Psoas muscle (tissue), 8 donors: ENCODE measurements around the gene SMARCD2. TPM values are rescaled to one million over a fixed set of nuclear protein-coding genes. Genes with fewer than 3 reads are reported as not detected.

Experiments used
- ATAC-seq, 4 donors: fragments of 200-7000 bp; cut with Tn5 transposase; one replicate each; pipeline ENCODE4 v1.9.1; 2020; ENCODE audit warnings: moderate library complexity in 3 of 4, mild to moderate bottlenecking in 2 of 4
- DNase-seq, 2 donors: peaks; one replicate each; pipeline ENCODE4 v3.0.0-alpha.2; 2020
- H3K27ac ChIP-seq: fragments of 200-600 bp; one replicate; pipeline ENCODE4 v1.8.0; 2022
- H3K27me3 ChIP-seq, 3 donors: fragments of 200-600 bp in 1 of 3; one replicate each; pipeline versions ENCODE4 v1.6.1 to v1.8.0; 2013 to 2022; ENCODE audit warnings: low read length in 2 of 3, mild to moderate bottlenecking in 2 of 3, moderate library complexity in 1 of 3; ENCODE audit not compliant: insufficient read depth in 3 of 3
- H3K36me3 ChIP-seq, 2 donors: fragments of 200-600 bp in 1 of 2; one replicate each; pipeline versions ENCODE4 v1.6.1 to v1.8.0; 2013 to 2022; ENCODE audit warnings: low read depth in 1 of 2, mild to moderate bottlenecking in 1 of 2, moderate library complexity in 1 of 2; ENCODE audit not compliant: insufficient read depth in 1 of 2
- H3K4me1 ChIP-seq: fragments of 200-600 bp; one replicate; pipeline ENCODE4 v1.8.0; 2022
- H3K4me3 ChIP-seq: fragments of 200-600 bp; one replicate; pipeline ENCODE4 v1.8.0; 2022; ENCODE audit warnings: mild to moderate bottlenecking
- H3K9me3 ChIP-seq: fragments of 200-600 bp; one replicate; pipeline ENCODE4 v1.8.0; 2022
- CTCF ChIP-seq: fragments of 200-600 bp; IDR thresholded peaks from one replicate; pipeline ENCODE4 v1.8.0; 2022; ENCODE audit warnings: antibody characterized with exemption
- WGBS, 3 donors: extraction: QIAGEN DNeasy Blood & Tissue Kit; methylation state at CpG; one replicate each; pipeline versions ENCODE4 v1.1.6 to v1.1.7; 2013; 5-methylcytosine and 5-hydroxymethylcytosine counted together
- intact Hi-C, 2 donors: fragments of 100-400 bp; cut with DNase I; formaldehyde crosslinking; loops; one replicate each; pipeline versions ENCODE4 v1.11.0 to v1.14.2; 2022
- polyA plus RNA-seq, 3 donors: library from polyadenylated mRNA; stranded (reverse); fragments of 200-250 nt; gene quantifications; one replicate each; pipeline ENCODE4 v1.2.3, GENCODE V29; 2013
- total RNA-seq, 4 donors: library from RNA; stranded (reverse); fragmentation: NEBNext Ultra II Directional in 2 of 4; extraction: Animal tissue kit (Norgen Biotek cat#: 25700) in 2 of 4; gene quantifications; one replicate each; pipeline versions ENCODE4 v1.2.1 to v1.2.4, GENCODE V29; 2021 to 2023
- donor health status: healthy with polysubstance abuse.
- donor health status: DM: no; HTN: no; CAD: no; lungs with moderate emphysema.
- donor health status: Bipolar disorder and iron deficiency.
- donor health status: healthy.
- donor health status: DM: yes; HTN: yes; CAD: no.
- donor health status: DM: no; HTN: no; CAD: no.
- donor health status: DM: no; HTN: no; CAD: no.
- donor health status: DM: yes; HTN: yes; CAD: no.

The SMARCD2 gene
- total and polyA plus RNA-seq, 7 donors = 9.4 to 26.9 (median 15.4) TPM

GRCh38 chr17:63827002-63827800 lies 15.3 kb downstream of the SMARCD2 start, which contains the start of the genes FTSJ3 and PSMC5:
Gene FTSJ3 (minus strand): TSS chr17:63827663. CDS start chr17:63826902, 761 bp downstream.
Gene PSMC5 (plus strand): TSS chr17:63827431. CDS start chr17:63827491, 60 bp downstream.
- H3K36me3 ChIP-seq = peaks cover 27 to 79% of the 10 kb centered on the region in 2 donors
- DNase-seq (peak; percentile 96 to 99), ATAC-seq (peak; percentile 91 to 95 (median 93))
- no peaks in the 10 kb centered on the region for H3K9me3 ChIP-seq
- peaks cover 32% of the 10 kb centered on the region for H3K4me1 ChIP-seq
- intact Hi-C loops = loop anchor here in 1 of 2 donors (2.0 to 5.0 kb wide), 2 partner anchors 52 to 680 kb away; partner anchors contain the start of genes CEP95, DDX42 and DDX5
- peak; percentile 40 for TF ChIP-seq CTCF
- WGBS, 3 donors = 0 to 1% (median 0%) methylated on average over 52 to 58 of the region's 58 CpGs
- peak within 1 kb of the TSS; percentile 93 for H3K4me3 ChIP-seq
- no peaks in the 10 kb centered on the region for H3K27me3 ChIP-seq
- H3K27ac ChIP-seq = peak within 1 kb of the TSS; percentile 97

- no peaks in the 10 kb centered on the region for H3K27me3 ChIP-seq
- WGBS, 3 donors = 0 to 1% (median 1%) methylated on average over 31 of the region's 31 CpGs
- intact Hi-C loops = loop anchor here in 1 of 2 donors (2.0 to 5.0 kb wide), 2 partner anchors 52 to 681 kb away; partner anchors contain the start of genes CEP95, DDX42 and DDX5
- H3K4me3 ChIP-seq = peak overlapping the region; percentile 93
- H3K4me1 ChIP-seq = peaks cover 32% of the 10 kb centered on the region
- no peaks in the 10 kb centered on the region for H3K9me3 ChIP-seq
- peak in 3 of 4 donors; percentile 2 to 21 (median 20) for ATAC-seq
- no peak for DNase-seq
- TF ChIP-seq CTCF = no peak
- peak overlapping the region; percentile 97 for H3K27ac ChIP-seq
- H3K36me3 ChIP-seq = peaks cover 24 to 79% of the 10 kb centered on the region in 2 donors
Observed at GRCh38 chr17:63826468-63827001, 15.9 kb downstream of the SMARCD2 start.

- no peak for ATAC-seq
- 88 to 93% (median 91%) methylated on average over 9 of the region's 9 CpGs for WGBS, 3 donors
- no peak for TF ChIP-seq CTCF
- Histone ChIP-seq H3K27me3 (no peaks in the 10 kb centered on the region), H3K9me3 (no peaks in the 10 kb centered on the region), H3K4me1 (peaks cover 27% of the 10 kb centered on the region), H3K4me3 (no peak overlapping the region), H3K27ac (no peak overlapping the region), H3K36me3 (peaks cover 15 to 79% of the 10 kb centered on the region in 2 donors)
- intact Hi-C loops = loop anchor here in 1 of 2 donors (5.0 kb wide), 1 partner anchor 47 kb away; no protein-coding TSS in a partner anchor
- DNase-seq = no peak
Observed at GRCh38 chr17:63824362-63824761, 18.1 kb downstream of the SMARCD2 start.

- Histone ChIP-seq H3K27ac (no peak overlapping the region), H3K27me3 (no peaks in the 10 kb centered on the region), H3K9me3 (no peaks in the 10 kb centered on the region), H3K36me3 (peaks cover 15 to 79% of the 10 kb centered on the region in 2 donors), H3K4me3 (no peak overlapping the region), H3K4me1 (peaks cover 21% of the 10 kb centered on the region)
- 88 to 92% (median 91%) methylated on average over 13 of the region's 13 CpGs for WGBS, 3 donors
- no peak for DNase-seq
- no peak for ATAC-seq
- intact Hi-C loops = loop anchor here in 1 of 2 donors (5.0 kb wide), 1 partner anchor 46 kb away; no protein-coding TSS in a partner anchor
- TF ChIP-seq CTCF = no peak
Observed at GRCh38 chr17:63823659-63824331, 18.7 kb downstream of the SMARCD2 start.
